GM20000 (cell line): ENCODE results near the gene TTC23L.

Experiments
- DNase-seq: peaks from one replicate; pipeline ENCODE4 v3.0.0; 2012; ENCODE audit warnings: low spot score
- CTCF ChIP-seq: IDR thresholded peaks from 2 replicates; pipeline ENCODE4 v1.5.1; 2012; ENCODE audit warnings: mild to moderate bottlenecking, control low read depth; ENCODE audit errors: extremely low read depth, missing control alignments

TTC23L gene

DNA sequence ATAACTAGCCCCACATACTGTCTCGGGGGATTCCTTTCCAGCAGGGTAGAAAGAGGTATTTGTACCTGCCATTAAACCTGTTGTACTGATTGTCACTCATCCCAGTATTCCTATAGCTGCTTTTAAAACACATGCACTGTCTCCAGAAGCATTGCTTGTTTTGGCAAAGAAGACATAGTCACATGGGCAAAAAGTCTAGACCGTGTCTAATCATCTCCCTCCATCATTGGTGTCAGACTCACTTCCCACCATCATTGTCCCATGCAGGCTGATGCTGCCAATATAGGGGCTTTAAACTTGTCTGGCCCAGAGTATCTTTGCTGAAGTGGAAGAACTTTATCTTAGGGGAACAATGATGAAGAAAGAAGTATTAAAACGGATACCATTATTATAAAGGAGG lies 103.0 kb downstream of the TTC23L start:
- DNase-seq = no peak
- no peak for TF ChIP-seq CTCF

DNA sequence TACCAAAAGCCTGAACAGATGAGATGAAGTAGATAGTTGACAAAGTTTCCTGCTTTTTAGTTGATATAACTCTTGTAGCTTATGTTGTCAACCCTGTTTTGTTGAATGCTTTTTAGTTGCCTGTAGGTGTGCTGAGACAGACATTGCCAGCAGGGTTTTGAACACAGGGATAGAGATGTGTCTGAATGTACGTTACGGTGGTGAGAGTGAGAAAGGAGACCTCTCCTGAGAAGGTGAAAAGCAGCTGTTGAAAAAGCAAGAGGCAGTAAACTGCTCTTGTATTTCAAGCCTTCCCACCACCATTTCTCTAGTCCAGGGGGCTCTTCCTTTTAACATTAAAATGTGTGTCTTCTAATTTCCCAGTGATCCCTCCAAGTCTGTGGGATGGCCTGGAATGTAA lies 105.1 kb downstream of the TTC23L start:
- TF ChIP-seq CTCF = no peak
- DNase-seq = no peak

- TF ChIP-seq CTCF = no peak
- no peak for DNase-seq
Measured at GRCh38 chr5:34944460-34945047, 105.6 kb downstream of the TTC23L start.
